A549 (cell line): Measurements from ENCODE around the gene TBCK.
"Not testable (repeated sequence)": the region's sequence is repeated elsewhere in the genome, so short reads cannot be mapped to it uniquely, and the experiment has no call there.

Source experiments
- CHD2 ChIP-seq: fragments of 150-350 bp; IDR thresholded peaks from 2 replicates; pipeline ENCODE4 v1.6.1; 2014; ENCODE audit warnings: low read length; ENCODE audit not compliant: partially characterized antibody
- KDM1A ChIP-seq: fragments of 200-600 bp; sonication (generic); IDR thresholded peaks from 2 replicates; pipeline ENCODE4 v1.6.1; 2016; ENCODE audit warnings: low read depth, mild to moderate bottlenecking
- MYC ChIP-seq: IDR thresholded peaks from 2 replicates; pipeline ENCODE4 v1.6.1; 2012; ENCODE audit warnings: mild to moderate bottlenecking, inconsistent platforms, low read length, improper control_type of control experiment, borderline replicate concordance
- POLR2A ChIP-seq: IDR thresholded peaks from 2 replicates; pipeline ENCODE4 v1.6.1; 2012; ENCODE audit warnings: mild to moderate bottlenecking, low read length
- ZC3H11A ChIP-seq: fragments of 450-650 bp; IDR thresholded peaks from 2 replicates; pipeline ENCODE4 v1.6.1; 2014; ENCODE audit warnings: antibody characterized with exemption, mild to moderate bottlenecking
- TF ChIP-seq, protein P1 (sequence below): fragments of >200 bp; sonication (Bioruptor Twin); formaldehyde crosslinking; IDR thresholded peaks from 3 replicates; pipeline ENCODE4 v1.5.1; 2016
- TF ChIP-seq, protein P2 (sequence below): IDR thresholded peaks from 2 replicates; pipeline ENCODE4 v1.6.1; 2012

DNA sequence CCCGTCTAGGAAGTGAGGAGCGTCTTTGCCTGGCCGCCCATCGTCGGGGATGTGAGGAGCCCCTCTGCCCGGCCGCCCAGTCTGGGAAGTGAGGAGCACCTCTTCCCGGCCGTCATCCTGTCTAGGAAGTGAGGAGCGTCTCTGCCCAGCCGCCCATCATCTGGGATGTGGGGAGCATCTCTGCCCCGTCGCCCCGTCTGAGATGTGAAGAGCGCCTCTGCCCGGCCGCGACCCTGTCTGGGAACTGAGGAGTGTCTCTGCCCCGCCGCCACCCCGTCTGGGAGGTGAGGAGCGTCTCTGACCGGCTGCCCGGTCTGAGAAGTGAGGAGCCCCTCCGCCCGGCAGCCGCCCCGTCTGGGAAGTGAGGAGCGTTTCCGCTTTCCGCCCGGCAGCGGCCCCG lies 5.2 kb upstream of the TBCK start:
- TF ChIP-seq, protein P1, sequence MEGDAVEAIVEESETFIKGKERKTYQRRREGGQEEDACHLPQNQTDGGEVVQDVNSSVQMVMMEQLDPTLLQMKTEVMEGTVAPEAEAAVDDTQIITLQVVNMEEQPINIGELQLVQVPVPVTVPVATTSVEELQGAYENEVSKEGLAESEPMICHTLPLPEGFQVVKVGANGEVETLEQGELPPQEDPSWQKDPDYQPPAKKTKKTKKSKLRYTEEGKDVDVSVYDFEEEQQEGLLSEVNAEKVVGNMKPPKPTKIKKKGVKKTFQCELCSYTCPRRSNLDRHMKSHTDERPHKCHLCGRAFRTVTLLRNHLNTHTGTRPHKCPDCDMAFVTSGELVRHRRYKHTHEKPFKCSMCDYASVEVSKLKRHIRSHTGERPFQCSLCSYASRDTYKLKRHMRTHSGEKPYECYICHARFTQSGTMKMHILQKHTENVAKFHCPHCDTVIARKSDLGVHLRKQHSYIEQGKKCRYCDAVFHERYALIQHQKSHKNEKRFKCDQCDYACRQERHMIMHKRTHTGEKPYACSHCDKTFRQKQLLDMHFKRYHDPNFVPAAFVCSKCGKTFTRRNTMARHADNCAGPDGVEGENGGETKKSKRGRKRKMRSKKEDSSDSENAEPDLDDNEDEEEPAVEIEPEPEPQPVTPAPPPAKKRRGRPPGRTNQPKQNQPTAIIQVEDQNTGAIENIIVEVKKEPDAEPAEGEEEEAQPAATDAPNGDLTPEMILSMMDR: not testable (repeated sequence)
- TF ChIP-seq POLR2A, CHD2, ZC3H11A, KDM1A, MYC: not testable (repeated sequence)
- TF ChIP-seq, protein P2, sequence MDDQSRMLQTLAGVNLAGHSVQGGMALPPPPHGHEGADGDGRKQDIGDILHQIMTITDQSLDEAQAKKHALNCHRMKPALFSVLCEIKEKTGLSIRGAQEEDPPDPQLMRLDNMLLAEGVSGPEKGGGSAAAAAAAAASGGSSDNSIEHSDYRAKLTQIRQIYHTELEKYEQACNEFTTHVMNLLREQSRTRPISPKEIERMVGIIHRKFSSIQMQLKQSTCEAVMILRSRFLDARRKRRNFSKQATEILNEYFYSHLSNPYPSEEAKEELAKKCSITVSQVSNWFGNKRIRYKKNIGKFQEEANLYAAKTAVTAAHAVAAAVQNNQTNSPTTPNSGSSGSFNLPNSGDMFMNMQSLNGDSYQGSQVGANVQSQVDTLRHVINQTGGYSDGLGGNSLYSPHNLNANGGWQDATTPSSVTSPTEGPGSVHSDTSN: not testable (repeated sequence)
